Stimulated activated CD4-positive, alpha-beta T cell treated with anti-CD3 and anti-CD28 coated beads, Interleukin-2, amount 100 ng/mL, for 48 hours (primary cell): ENCODE results near the gene AAR2.

ENCODE experiments used
- DNase-seq, 2 donors: peaks; one replicate each; pipeline ENCODE4 v3.0.0-alpha.2; 2020

AAR2 gene

GRCh38 chr20:36285746-36286447 lies 49.6 kb downstream of the AAR2 start:
- DNase-seq = no peak

GRCh38 chr20:36297656-36298055 lies 61.4 kb downstream of the AAR2 start:
- DNase-seq = no peak

- no peak for DNase-seq
Measured at GRCh38 chr20:36298061-36298460, 61.8 kb downstream of the AAR2 start.

GRCh38 chr20:36298795-36299339 lies 62.6 kb downstream of the AAR2 start:
- no peak for DNase-seq

GRCh38 chr20:36299459-36299858 lies 63.2 kb downstream of the AAR2 start:
- DNase-seq = no peak

GRCh38 chr20:36301359-36302119 lies 65.3 kb downstream of the AAR2 start:
- DNase-seq = no peak

GRCh38 chr20:36303020-36303595 lies 66.8 kb downstream of the AAR2 start:
- no peak for DNase-seq

GRCh38 chr20:36303831-36304230 lies 67.6 kb downstream of the AAR2 start:
- no peak for DNase-seq

GRCh38 chr20:36304786-36305495 lies 68.7 kb downstream of the AAR2 start:
- DNase-seq = no peak

DNA sequence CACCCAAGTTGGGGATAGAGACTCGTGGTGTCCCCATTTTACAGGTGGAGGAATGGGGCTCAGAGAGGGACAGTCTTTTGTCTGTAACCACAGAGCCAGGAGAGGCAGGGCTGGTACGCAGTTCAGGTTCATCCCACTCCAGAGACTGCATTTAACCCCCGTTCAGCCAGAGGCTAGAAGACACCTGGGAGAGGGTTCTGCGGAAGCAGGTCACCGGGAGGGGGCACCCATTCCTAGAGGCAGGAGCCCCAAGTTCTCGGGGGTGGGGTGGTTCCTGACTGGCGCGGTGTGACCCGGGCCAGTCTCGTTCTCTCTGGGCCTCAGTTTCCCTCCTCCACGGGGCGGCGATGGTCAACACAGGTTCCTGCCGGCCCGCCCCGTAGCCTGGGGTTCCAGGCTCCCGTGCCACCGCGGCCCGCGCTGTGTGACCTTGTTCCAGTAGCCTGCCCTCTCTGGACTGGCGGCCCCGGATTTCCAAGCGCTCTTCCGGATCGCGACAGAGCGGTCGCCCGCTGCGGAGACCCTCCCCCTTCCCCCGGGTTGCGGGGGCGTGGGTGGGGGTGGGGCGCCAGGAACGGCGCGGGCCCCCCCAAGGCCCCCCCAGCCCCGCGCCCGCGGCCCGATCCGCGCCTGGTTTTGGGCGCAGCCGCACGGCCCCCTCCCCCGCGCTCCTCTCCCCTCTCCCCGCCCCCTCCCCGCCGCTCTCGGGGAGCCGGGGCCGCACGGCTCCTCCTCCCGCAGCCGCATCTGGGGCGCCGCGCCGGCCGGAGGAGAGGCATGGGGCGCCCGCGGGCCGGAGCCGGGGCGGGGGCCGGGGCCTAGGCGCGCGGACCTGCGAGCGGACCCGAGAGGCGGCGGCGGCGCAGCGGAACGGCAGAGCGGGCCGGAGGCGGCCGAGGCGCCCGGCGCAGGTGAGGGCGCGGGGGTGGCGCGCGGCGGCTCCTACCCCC lies 69.6 kb downstream of the AAR2 start, which contains the start of gene DLGAP4:
Gene DLGAP4 (plus strand): TSS at position 738 of the 950 bp plus-strand sequence. CDS start 125,379 bp downstream, outside the sequence.
- DNase-seq = no peak
